ENCODE measurements around the gene FRAS1. TPM values are rescaled to one million over a fixed set of nuclear protein-coding genes. Genes with fewer than 3 reads are reported as not detected.

The FRAS1 gene
- total and polyA plus RNA-seq, 2 donors (not counting 3 experiments of a cell fraction or from before 2014, with no cell fraction given): 1.4 to 3.6 TPM

DNA sequence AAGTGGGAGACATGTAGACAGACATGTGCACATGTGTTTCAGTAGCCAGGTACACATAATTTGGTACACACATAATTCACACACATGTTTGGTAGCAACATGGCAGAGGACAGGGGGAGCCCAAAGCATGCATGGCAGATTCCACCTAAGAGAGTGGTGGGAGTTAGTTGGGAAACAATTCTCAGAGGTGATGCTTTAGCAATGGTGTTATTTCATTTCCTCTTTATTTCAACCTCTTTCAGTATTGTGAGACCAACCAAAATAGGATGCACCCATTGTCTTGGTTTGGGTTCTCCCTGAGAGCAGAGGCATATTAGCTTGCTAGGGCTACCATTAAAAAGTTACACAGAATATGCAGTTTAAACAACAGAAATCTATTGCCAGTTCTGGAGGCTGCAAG is 402.2 kb downstream of the FRAS1 start:
- Histone ChIP-seq H3K9ac (replicated peaks; ENCODE audit: extremely low read depth, insufficient read depth, low read length) (no peak overlapping the region), H3K4me3 (replicated peaks in 1 of 3; ENCODE audit: insufficient read depth in 1 of 3, low read depth in 1 of 3, low read length in 3 of 3) (no peak overlapping the region), H3K4me1 (ENCODE audit: control insufficient read depth, extremely low read depth, insufficient read depth, low read length) (no peaks in the 10 kb centered on the region), H2AFZ (ENCODE audit: low read depth, low read length) (no peak overlapping the region), H3K9me3 (replicated peaks; ENCODE audit: control insufficient read depth, insufficient read depth, low read length) (no peaks in the 10 kb centered on the region), H4K20me1 (replicated peaks; ENCODE audit: control insufficient read depth, extremely low read depth, insufficient read depth, low read length) (no peaks in the 10 kb centered on the region), H3K36me3 (ENCODE audit: control insufficient read depth in 2 of 2, extremely low read depth in 1 of 2, insufficient read depth in 2 of 2, low read length in 2 of 2) (no peaks in the 10 kb centered on the region), H3K27me3 (ENCODE audit: control insufficient read depth in 2 of 2, insufficient read depth in 2 of 2, low read length in 2 of 2) (no peaks in the 10 kb centered on the region), H3K9me1 (replicated peaks; ENCODE audit: control insufficient read depth, extremely low read depth, insufficient read depth, low read length) (no peaks in the 10 kb centered on the region), H3K27ac (ENCODE audit: insufficient read depth, low read depth, low read length) (no peak overlapping the region), H3K79me2 (ENCODE audit: control insufficient read depth, insufficient read depth, low read length) (no peaks in the 10 kb centered on the region), H3K4me2 (ENCODE audit: insufficient read depth, low read length) (no peak overlapping the region)
- ChIA-PET CTCF (no interaction called here), POLR2A (no interaction called here)
- no peak for TF ChIP-seq JUN (IDR thresholded peaks at IDR 0.05; ENCODE audit: borderline replicate concordance, insufficient read depth, insufficient read length, low read depth)
- TF ChIP-seq FOS (IDR thresholded peaks at IDR 0.05; ENCODE audit: borderline replicate concordance, insufficient read depth, low read length): no peak
- no peak for TF ChIP-seq POLR2AphosphoS5 (IDR thresholded peaks at IDR 0.05; ENCODE audit: insufficient read depth, low read depth, low read length)
- TF ChIP-seq POLR2A (IDR thresholded peaks at IDR 0.05; ENCODE audit: low read depth, low read length): no peak
- TF ChIP-seq EZH2 (IDR thresholded peaks at IDR 0.05; ENCODE audit: borderline replicate concordance, low read depth, low read length, severe bottlenecking): no peak
- TF ChIP-seq, protein P1, sequence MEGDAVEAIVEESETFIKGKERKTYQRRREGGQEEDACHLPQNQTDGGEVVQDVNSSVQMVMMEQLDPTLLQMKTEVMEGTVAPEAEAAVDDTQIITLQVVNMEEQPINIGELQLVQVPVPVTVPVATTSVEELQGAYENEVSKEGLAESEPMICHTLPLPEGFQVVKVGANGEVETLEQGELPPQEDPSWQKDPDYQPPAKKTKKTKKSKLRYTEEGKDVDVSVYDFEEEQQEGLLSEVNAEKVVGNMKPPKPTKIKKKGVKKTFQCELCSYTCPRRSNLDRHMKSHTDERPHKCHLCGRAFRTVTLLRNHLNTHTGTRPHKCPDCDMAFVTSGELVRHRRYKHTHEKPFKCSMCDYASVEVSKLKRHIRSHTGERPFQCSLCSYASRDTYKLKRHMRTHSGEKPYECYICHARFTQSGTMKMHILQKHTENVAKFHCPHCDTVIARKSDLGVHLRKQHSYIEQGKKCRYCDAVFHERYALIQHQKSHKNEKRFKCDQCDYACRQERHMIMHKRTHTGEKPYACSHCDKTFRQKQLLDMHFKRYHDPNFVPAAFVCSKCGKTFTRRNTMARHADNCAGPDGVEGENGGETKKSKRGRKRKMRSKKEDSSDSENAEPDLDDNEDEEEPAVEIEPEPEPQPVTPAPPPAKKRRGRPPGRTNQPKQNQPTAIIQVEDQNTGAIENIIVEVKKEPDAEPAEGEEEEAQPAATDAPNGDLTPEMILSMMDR (IDR thresholded peaks at IDR 0.05; ENCODE audit: extremely low read depth in 1 of 2, insufficient read depth in 1 of 2, low read depth in 1 of 2, low read length in 2 of 2): no peak
- TF ChIP-seq GATA2 (IDR thresholded peaks at IDR 0.05; ENCODE audit: insufficient read depth, insufficient read length, low read depth, low read length): no peak
- TF ChIP-seq, protein P2, sequence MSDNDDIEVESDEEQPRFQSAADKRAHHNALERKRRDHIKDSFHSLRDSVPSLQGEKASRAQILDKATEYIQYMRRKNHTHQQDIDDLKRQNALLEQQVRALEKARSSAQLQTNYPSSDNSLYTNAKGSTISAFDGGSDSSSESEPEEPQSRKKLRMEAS (IDR thresholded peaks at IDR 0.05; ENCODE audit: insufficient read depth, insufficient read length): no peak
- no peak for TF ChIP-seq MYC (IDR thresholded peaks at IDR 0.05; ENCODE audit: low read depth, low read length)
- no peak for FAIRE-seq
- BruUV-seq (replicated peaks): no TSS peak
- DNase-seq (ENCODE audit: low read depth, low spot score): no peak
- dilution Hi-C loops (cut with MboI; ENCODE audit: extremely low pct_ligation_motif_present, low sequenced_read_pairs) (no loop called here), intact Hi-C loops (cut with micrococcal nuclease) (no loop called here)

Measured in endothelial cell of umbilical vein (primary cell).